Measurements from ENCODE around the gene ZRANB1.

- no peak for TF ChIP-seq CTCF (IDR thresholded peaks at IDR 0.05)
- TF ChIP-seq POLR2A (IDR thresholded peaks at IDR 0.05), result no peak
- TF ChIP-seq EP300 (IDR thresholded peaks at IDR 0.05; ENCODE audit: low read depth), result no peak
- TF ChIP-seq POLR2AphosphoS5 (IDR thresholded peaks at IDR 0.05), result peak in 1 of 3 donors; percentile 3
Measured at GRCh38 chr10:125009661-125010161, 67.8 kb downstream of the ZRANB1 start.

Measured in transverse colon (tissue), 4 donors.